Naive thymus-derived CD4-positive, alpha-beta T cell (primary cell): ENCODE results near the gene ATP13A3. TPM values are rescaled to one million over a fixed set of nuclear protein-coding genes. Genes with fewer than 3 reads are reported as not detected.

ENCODE experiments used
- ATAC-seq: fragments of 150-1000 bp; cut with Tn5 transposase; 2 replicates; pipeline ENCODE4 v1.10.0; 2021; ENCODE audit warnings: mild to moderate bottlenecking, moderate library complexity
- CTCF ChIA-PET: fragments of 350-600 bp; sonication (Branson Sonifier 250); formaldehyde crosslinking; loops from one replicate; lab custom pipeline; 2021; ENCODE audit warnings: antibody characterized with exemption; lab: Charles Lee
- POLR2A ChIA-PET: fragments of 350-600 bp; sonication (Branson Sonifier 250); formaldehyde crosslinking; loops from one replicate; lab custom pipeline; 2021; ENCODE audit warnings: antibody characterized with exemption, inconsistent platforms; lab: Charles Lee
- DNase-seq, 9 donors: peaks; one replicate each; pipeline versions ENCODE4 v3.0.0 to v3.0.0-alpha.2; 2020 to 2022; ENCODE audit warnings: mixed read lengths in 1 of 9
- H3K27ac ChIP-seq: one replicate; pipeline ENCODE4 v1.7.0; 2013; ENCODE audit warnings: mild to moderate bottlenecking, low read depth, low read length, moderate library complexity
- H3K27me3 ChIP-seq, 2 donors: one replicate each; pipeline ENCODE4 v1.7.0; 2013; ENCODE audit warnings: low read length in 2 of 2, mild to moderate bottlenecking in 2 of 2, moderate library complexity in 2 of 2; ENCODE audit not compliant: control insufficient read depth in 2 of 2, insufficient read depth in 2 of 2
- H3K36me3 ChIP-seq, 3 experiments: 1 replicate in 2 of 3; 2 replicates in 1 of 3; pipeline ENCODE4 v1.7.0; 2013; ENCODE audit warnings: low read length in 3 of 3, mild to moderate bottlenecking in 3 of 3, moderate library complexity in 1 of 3; ENCODE audit not compliant: insufficient read depth in 3 of 3, control insufficient read depth in 2 of 3
- H3K4me1 ChIP-seq, 2 donors: one replicate each; pipeline ENCODE4 v1.7.0; 2013; ENCODE audit warnings: low read length in 2 of 2, mild to moderate bottlenecking in 2 of 2, moderate library complexity in 1 of 2; ENCODE audit not compliant: control insufficient read depth in 2 of 2, insufficient read depth in 2 of 2
- H3K4me3 ChIP-seq: 2 replicates; pipeline ENCODE4 v1.7.0; 2013; ENCODE audit warnings: mild to moderate bottlenecking, low read length
- H3K9me3 ChIP-seq, 3 experiments: 1 replicate in 2 of 3; 2 replicates in 1 of 3; pipeline ENCODE4 v1.7.0; 2013; ENCODE audit warnings: low read length in 3 of 3; ENCODE audit not compliant: control insufficient read depth in 2 of 3
- H3K27ac Mint-ChIP-seq, 9 donors: one replicate each; pipeline ENCODE4 v1.8.0; 2020 to 2022; ENCODE audit warnings: mixed read lengths in 9 of 9, mild to moderate bottlenecking in 8 of 9, moderate library complexity in 5 of 9, inconsistent platforms in 2 of 9
- H3K27me3 Mint-ChIP-seq, 5 donors: one replicate each; pipeline ENCODE4 v1.8.0; 2021 to 2022; ENCODE audit warnings: mixed read lengths in 5 of 5, mild to moderate bottlenecking in 1 of 5
- H3K36me3 Mint-ChIP-seq, 5 donors: one replicate each; pipeline ENCODE4 v1.8.0; 2020 to 2022; ENCODE audit warnings: mixed read lengths in 5 of 5, mild to moderate bottlenecking in 3 of 5, inconsistent platforms in 1 of 5
- H3K4me1 Mint-ChIP-seq, 7 donors: one replicate each; pipeline ENCODE4 v1.8.0; 2020 to 2022; ENCODE audit warnings: mixed read lengths in 7 of 7, mild to moderate bottlenecking in 3 of 7, inconsistent platforms in 1 of 7
- H3K4me3 Mint-ChIP-seq, 10 donors: one replicate each; pipeline ENCODE4 v1.8.0; 2020 to 2022; ENCODE audit warnings: mild to moderate bottlenecking in 10 of 10, mixed read lengths in 10 of 10, moderate library complexity in 6 of 10, inconsistent platforms in 2 of 10
- H3K9me3 Mint-ChIP-seq, 11 donors: one replicate each; pipeline ENCODE4 v1.8.0; 2020 to 2022; ENCODE audit warnings: mixed read lengths in 11 of 11, mild to moderate bottlenecking in 4 of 11, inconsistent platforms in 1 of 11, moderate library complexity in 1 of 11
- intact Hi-C, 2 donors: fragments of 100-400 bp; cut with micrococcal nuclease; formaldehyde crosslinking; loops; one replicate each; pipeline ENCODE4 v1.15.1; 2023
- polyA plus RNA-seq, 2 donors: library from polyadenylated mRNA; unstranded; fragments of 300-500 nt; fragmentation: Illumina TruSeq; gene quantifications; one replicate each; pipeline ENCODE4 v1.2.3, GENCODE V29; 2021
- total RNA-seq, 6 experiments: library from RNA in 5 of 6; stranded (reverse) in 5 of 6; gene quantifications; 1 replicate in 5 of 6; 2 replicates in 1 of 6; pipeline ENCODE4 v1.2.3 and lab custom pipeline; 2021 to 2026

ATP13A3 gene
- total and polyA plus RNA-seq, 7 experiments from 2014 or later = 4.6 to 81.8 (median 46.7) TPM

GRCh38 chr3:194373899-194374298 is 112.9 kb downstream of the ATP13A3 start:
- H3K27ac Mint-ChIP-seq = no peak overlapping the region
- Histone ChIP-seq H3K27me3 (no peaks in the 10 kb centered on the region), H3K36me3 (no peaks in the 10 kb centered on the region), H3K9me3 (no peaks in the 10 kb centered on the region), H3K27ac (no peak overlapping the region), H3K4me1 (no peaks in the 10 kb centered on the region), H3K4me3 (no peak overlapping the region)
- intact Hi-C loops = no loop called here
- H3K4me3 Mint-ChIP-seq = no peak overlapping the region
- POLR2A ChIA-PET = no interaction called here
- H3K27me3 Mint-ChIP-seq = peaks cover 14 to 40% (median 21%) of the 10 kb centered on the region in 5 donors
- H3K9me3 Mint-ChIP-seq = peaks cover 0 to 1% (median 0%) of the 10 kb centered on the region in 11 donors
- CTCF ChIA-PET = no interaction called here
- H3K36me3 Mint-ChIP-seq = no peaks in the 10 kb centered on the region
- ATAC-seq = no peak
- peaks cover 0 to 5% (median 0%) of the 10 kb centered on the region in 7 donors for H3K4me1 Mint-ChIP-seq
- DNase-seq = no peak

GRCh38 chr3:194373028-194373427 is 113.8 kb downstream of the ATP13A3 start:
- POLR2A ChIA-PET = no interaction called here
- Histone ChIP-seq H3K36me3 (no peaks in the 10 kb centered on the region), H3K4me3 (no peak overlapping the region), H3K27me3 (no peaks in the 10 kb centered on the region), H3K9me3 (no peaks in the 10 kb centered on the region), H3K27ac (no peak overlapping the region), H3K4me1 (no peaks in the 10 kb centered on the region)
- peaks cover 21 to 48% (median 29%) of the 10 kb centered on the region in 5 donors for H3K27me3 Mint-ChIP-seq
- H3K4me1 Mint-ChIP-seq = peaks cover 0 to 5% (median 0%) of the 10 kb centered on the region in 7 donors
- no peak overlapping the region for H3K4me3 Mint-ChIP-seq
- intact Hi-C loops = no loop called here
- CTCF ChIA-PET = interaction anchor here (1.4 kb wide), 1 partner anchor 31 kb away, joined by 3 read pairs; no protein-coding TSS in a partner anchor
- DNase-seq = no peak
- H3K27ac Mint-ChIP-seq = no peak overlapping the region
- H3K36me3 Mint-ChIP-seq = no peaks in the 10 kb centered on the region
- H3K9me3 Mint-ChIP-seq = peaks cover 0 to 1% (median 0%) of the 10 kb centered on the region in 11 donors
- no peak for ATAC-seq

- intact Hi-C loops = no loop called here
- no peak overlapping the region for H3K4me3 ChIP-seq
- Mint-ChIP-seq H3K27me3 (peaks cover 26 to 50% (median 36%) of the 10 kb centered on the region in 5 donors), H3K4me1 (peaks cover 0 to 5% (median 0%) of the 10 kb centered on the region in 7 donors), H3K4me3 (no peak overlapping the region), H3K36me3 (no peaks in the 10 kb centered on the region), H3K27ac (no peak overlapping the region), H3K9me3 (peaks cover 0 to 1% (median 0%) of the 10 kb centered on the region in 11 donors)
- POLR2A ChIA-PET = no interaction called here
- CTCF ChIA-PET = no interaction called here
- H3K4me1 ChIP-seq = no peaks in the 10 kb centered on the region
- no peaks in the 10 kb centered on the region for H3K27me3 ChIP-seq
- H3K36me3 ChIP-seq = no peaks in the 10 kb centered on the region
- DNase-seq (no peak), ATAC-seq (no peak)
- H3K9me3 ChIP-seq = no peaks in the 10 kb centered on the region
- H3K27ac ChIP-seq = no peak overlapping the region
Observed at GRCh38 chr3:194370753-194371152, 116.0 kb downstream of the ATP13A3 start.

- Mint-ChIP-seq H3K27me3 (peaks cover 26 to 43% (median 36%) of the 10 kb centered on the region in 5 donors), H3K27ac (no peak within 1 kb of the TSS), H3K4me3 (peak within 1 kb of the TSS in 1 of 10 donors; percentile 26), H3K36me3 (no peaks in the 10 kb centered on the region), H3K9me3 (peaks cover 0 to 1% (median 0%) of the 10 kb centered on the region in 11 donors), H3K4me1 (peaks cover 0 to 5% (median 0%) of the 10 kb centered on the region in 7 donors)
- no peak for DNase-seq
- peak; percentile 49 for ATAC-seq
- no peaks in the 10 kb centered on the region for H3K36me3 ChIP-seq
- H3K4me1 ChIP-seq = no peaks in the 10 kb centered on the region
- POLR2A ChIA-PET = no interaction called here
- H3K27ac ChIP-seq = no peak within 1 kb of the TSS
- H3K27me3 ChIP-seq = no peaks in the 10 kb centered on the region
- CTCF ChIA-PET = no interaction called here
- H3K9me3 ChIP-seq = no peaks in the 10 kb centered on the region
- intact Hi-C loops = loop anchor here in 1 of 2 donors (1.0 kb wide), 1 partner anchor 35 kb away; no protein-coding TSS in a partner anchor
- H3K4me3 ChIP-seq = no peak within 1 kb of the TSS
Observed at GRCh38 chr3:194369522-194370279, 117.1 kb downstream of the ATP13A3 start, which contains the start of gene LRRC15. TSS of gene LRRC15 (minus strand) at chr3:194369743. CDS start at chr3:194361043, 8,700 bp downstream.

- ATAC-seq = no peak
- no peaks in the 10 kb centered on the region for H3K36me3 ChIP-seq
- DNase-seq = no peak
- no peak overlapping the region for H3K4me3 Mint-ChIP-seq
- H3K4me3 ChIP-seq = no peak overlapping the region
- no peak overlapping the region for H3K27ac ChIP-seq
- H3K4me1 ChIP-seq = no peaks in the 10 kb centered on the region
- no peaks in the 10 kb centered on the region for H3K27me3 ChIP-seq
- intact Hi-C loops = loop anchor here in 1 of 2 donors (1.0 kb wide), 1 partner anchor 35 kb away; no protein-coding TSS in a partner anchor
- no peaks in the 10 kb centered on the region for H3K9me3 ChIP-seq
- H3K9me3 Mint-ChIP-seq = peaks cover 0 to 1% (median 0%) of the 10 kb centered on the region in 11 donors
- ChIA-PET POLR2A (no interaction called here), CTCF (no interaction called here)
- H3K4me1 Mint-ChIP-seq = peaks cover 0 to 5% (median 0%) of the 10 kb centered on the region in 7 donors
- peaks cover 26 to 42% (median 36%) of the 10 kb centered on the region in 5 donors for H3K27me3 Mint-ChIP-seq
- H3K27ac Mint-ChIP-seq = no peak overlapping the region
- H3K36me3 Mint-ChIP-seq = no peaks in the 10 kb centered on the region
Observed at GRCh38 chr3:194368918-194369317, 117.9 kb downstream of the ATP13A3 start.

- intact Hi-C loops = no loop called here
- no peak for DNase-seq
- Histone ChIP-seq H3K36me3 (no peaks in the 10 kb centered on the region), H3K9me3 (no peaks in the 10 kb centered on the region), H3K27me3 (no peaks in the 10 kb centered on the region), H3K4me3 (no peak overlapping the region), H3K27ac (no peak overlapping the region), H3K4me1 (no peaks in the 10 kb centered on the region)
- Mint-ChIP-seq H3K27me3 (peaks cover 26 to 42% (median 36%) of the 10 kb centered on the region in 5 donors), H3K36me3 (no peaks in the 10 kb centered on the region), H3K9me3 (peaks cover 0 to 1% (median 0%) of the 10 kb centered on the region in 11 donors), H3K27ac (no peak overlapping the region), H3K4me3 (no peak overlapping the region), H3K4me1 (peaks cover 0 to 5% (median 0%) of the 10 kb centered on the region in 7 donors)
- ChIA-PET POLR2A (no interaction called here), CTCF (no interaction called here)
- no peak for ATAC-seq
Observed at GRCh38 chr3:194367992-194368841, 118.6 kb downstream of the ATP13A3 start.
